Hepatocyte (in vitro differentiated cells): ENCODE measurements around the gene SON.

ENCODE experiments used
- CTCF ChIP-seq: fragments of 200-600 bp; sonication (generic); IDR thresholded peaks from 2 replicates; pipeline ENCODE4 v1.5.1; 2016; ENCODE audit warnings: antibody characterized with exemption, mild to moderate bottlenecking; ENCODE audit not compliant: poor library complexity
- EZH2 ChIP-seq: fragments of 200-600 bp; sonication (generic); IDR thresholded peaks from 2 replicates; pipeline ENCODE4 v1.6.1; 2016; ENCODE audit warnings: antibody characterized with exemption, mild to moderate bottlenecking, borderline replicate concordance

GRCh38 chr21:33496345-33496744 is 46.5 kb upstream of the SON start:
- TF ChIP-seq CTCF (no peak), EZH2 (no peak)
